Inflammatory macrophage (primary cell): ENCODE results near the gene SAP25.
"Not testable (repeated sequence)": the region's sequence is repeated elsewhere in the genome, so short reads cannot be mapped to it uniquely, and the experiment has no call there.

Source experiments
- DNase-seq, 2 donors: peaks; one replicate each; pipeline ENCODE4 v3.0.0-alpha.2; 2020 to 2022

Gene SAP25

DNA sequence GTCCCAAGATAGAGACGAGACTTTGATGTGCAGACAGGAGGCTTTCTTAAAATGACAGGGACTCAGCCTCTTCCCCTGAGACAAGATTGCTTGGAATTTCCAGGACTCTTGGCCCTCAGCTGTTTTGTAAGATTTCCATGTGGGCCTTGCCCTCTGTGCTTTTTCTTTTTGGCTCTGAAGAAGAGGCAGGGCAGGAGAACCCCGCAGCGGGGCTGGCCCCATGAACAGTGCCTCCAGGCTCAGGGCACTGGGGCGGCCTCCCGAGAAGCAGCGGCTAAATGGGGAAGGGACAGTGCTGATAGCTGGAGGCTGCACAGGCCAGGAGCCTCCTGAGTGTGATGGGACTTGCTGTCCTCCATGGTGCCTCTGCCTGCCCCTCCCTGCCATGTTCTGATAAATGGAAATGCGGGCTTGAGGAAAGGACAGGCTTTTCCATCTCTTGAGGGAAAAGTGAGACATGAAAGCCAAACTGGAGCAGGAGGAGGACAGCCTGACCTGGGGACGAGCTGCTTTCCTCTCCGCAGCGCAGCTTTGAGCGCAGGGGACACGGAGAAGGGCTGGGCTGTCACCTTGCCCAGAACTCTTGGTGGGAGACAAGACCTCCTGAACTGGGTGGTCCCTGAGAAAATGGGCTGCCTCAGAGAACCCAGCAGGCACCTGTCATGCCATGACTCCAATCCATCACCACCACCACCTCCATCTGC lies 12.1 kb downstream of the SAP25 start:
- DNase-seq = no peak

DNA sequence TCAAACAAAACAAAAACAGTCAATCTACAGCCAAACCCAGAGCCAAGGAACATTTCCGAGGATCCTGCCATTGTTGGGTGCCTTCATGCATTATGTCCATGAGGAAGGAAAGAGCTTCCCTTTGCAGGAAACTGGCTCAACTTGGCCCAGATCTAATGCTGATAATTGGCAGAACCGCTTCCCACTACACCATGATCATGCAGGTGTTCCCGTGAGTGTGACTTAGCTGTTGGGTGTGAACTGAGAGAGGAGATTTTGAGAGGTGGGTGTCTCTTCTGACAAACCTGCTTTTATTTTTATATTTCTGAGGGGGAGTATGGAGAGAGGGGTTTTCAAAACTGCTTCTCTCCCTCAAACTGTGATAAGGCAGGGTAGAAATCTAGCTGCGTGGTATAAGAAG lies 14.6 kb downstream of the SAP25 start:
- DNase-seq = no peak

DNA sequence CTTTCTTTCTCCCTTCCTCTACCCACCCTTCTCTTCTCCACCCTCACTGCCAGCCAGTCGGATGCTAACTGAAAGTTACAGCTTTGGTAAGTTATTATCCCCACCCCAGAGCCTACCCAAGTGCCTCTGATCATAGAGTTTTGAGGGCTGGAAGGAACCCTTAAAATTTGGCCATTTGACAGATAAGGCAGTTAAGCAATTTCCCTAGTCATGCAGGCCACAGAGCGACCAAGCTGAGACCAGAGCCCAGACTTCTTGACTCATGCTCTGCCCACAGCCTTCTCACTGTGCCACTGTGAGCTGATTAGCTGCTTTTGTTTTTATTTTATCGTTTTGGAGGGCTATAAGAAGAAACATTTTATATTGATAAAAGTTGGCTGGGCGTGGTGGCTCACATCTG lies 17.2 kb downstream of the SAP25 start:
- DNase-seq = peak; percentile 62 to 84

DNA sequence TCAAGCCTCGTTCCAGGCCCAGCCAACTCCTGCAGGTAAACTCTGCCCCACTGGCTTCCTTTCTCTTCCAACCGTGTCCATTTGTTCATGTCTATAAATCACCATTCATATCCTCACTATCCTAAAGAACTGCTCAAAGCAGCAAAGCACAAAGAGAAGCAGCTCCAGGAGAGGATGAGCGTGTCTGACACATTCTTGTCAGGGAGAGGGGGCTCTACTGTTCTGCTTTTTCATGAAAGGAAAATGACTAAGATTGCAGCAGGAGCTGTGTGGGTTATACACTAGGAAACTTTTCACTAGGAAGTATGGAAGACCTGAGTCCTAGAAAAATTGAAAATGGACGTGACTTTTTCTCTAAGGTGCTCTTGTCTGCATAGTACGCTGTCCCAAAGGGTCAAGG lies 18.0 kb downstream of the SAP25 start:
- DNase-seq = peak in 1 of 2 donors; percentile 39

DNA sequence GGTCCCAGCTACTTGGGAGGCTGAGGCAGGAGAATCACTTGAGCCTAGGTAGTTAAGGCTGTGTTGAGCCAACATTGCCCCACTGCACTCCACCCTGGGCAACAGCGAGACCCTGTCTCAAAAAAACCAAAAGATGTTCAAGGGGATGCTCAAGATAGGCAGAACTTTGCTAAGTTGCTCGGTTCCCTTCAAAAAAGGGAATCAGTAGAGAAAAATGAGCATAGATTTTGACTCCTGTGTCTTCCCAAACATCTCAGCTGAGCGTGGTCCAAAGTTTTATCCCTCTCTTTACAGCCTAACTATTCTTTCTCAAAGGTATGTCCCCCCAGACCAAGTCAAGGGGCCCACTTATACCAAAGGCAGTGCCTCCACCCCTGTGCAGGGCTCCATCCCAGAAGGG lies 20.7 kb downstream of the SAP25 start:
- DNase-seq = no peak

DNA sequence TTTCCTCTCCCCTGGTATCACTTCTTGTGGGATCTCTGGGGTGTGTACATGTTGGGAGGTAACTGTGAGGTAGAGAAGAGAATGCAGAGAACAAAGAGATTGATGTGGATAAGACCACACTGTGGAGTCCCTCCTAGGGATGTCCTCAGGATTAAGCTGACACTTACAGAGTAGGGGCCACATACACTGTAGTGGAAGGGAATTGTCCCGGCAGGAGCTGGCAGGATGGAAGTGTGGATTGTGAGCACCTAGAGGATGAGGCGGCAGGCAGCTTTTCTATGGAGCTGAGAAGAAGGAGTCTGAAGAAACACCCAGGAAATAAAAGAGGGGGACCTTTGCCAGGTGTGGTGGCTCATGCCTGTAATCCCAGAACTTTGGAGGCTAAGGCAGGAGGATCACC lies 21.2 kb downstream of the SAP25 start:
- no peak for DNase-seq

DNA sequence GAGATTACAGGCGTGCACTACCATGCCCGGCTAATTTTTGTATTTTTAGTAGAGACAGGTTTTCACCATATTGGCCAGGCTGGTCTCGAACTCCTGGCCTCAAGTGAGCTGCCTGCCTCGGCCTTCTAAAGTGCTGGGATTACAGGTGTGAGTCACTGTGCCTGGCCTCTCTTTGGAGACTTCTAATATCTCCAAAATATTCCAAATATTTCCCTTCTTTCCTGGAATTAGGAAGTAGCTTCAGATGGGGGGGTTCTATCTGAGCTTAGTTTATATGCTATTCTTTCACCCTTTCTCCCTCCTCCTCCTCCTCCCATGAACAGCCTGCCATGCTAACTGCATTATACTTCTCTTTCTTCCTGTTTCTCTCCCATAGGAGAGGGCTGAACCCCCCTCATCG lies 25.3 kb downstream of the SAP25 start:
- DNase-seq = not testable (repeated sequence)

DNA sequence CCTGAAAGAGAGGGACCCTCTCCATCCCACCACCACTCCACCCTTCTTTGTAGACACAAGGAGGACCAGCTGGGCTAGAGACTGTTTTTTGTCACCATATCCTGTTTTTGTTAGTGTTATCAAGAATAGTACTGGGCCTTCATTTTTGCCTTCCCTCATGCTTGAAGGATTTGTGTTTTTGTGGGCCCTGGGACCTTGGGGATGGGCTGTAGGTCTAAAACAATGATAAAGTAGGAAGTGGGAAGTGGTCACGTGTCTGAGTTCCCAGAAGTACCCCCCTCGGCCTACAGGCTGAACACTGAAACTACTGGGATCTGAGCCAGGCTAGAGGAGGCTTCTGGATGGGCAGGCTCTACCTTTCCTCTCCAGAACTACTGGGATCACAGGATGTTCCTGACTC lies 25.8 kb downstream of the SAP25 start:
- peak in 1 of 2 donors; percentile 19 for DNase-seq

DNA sequence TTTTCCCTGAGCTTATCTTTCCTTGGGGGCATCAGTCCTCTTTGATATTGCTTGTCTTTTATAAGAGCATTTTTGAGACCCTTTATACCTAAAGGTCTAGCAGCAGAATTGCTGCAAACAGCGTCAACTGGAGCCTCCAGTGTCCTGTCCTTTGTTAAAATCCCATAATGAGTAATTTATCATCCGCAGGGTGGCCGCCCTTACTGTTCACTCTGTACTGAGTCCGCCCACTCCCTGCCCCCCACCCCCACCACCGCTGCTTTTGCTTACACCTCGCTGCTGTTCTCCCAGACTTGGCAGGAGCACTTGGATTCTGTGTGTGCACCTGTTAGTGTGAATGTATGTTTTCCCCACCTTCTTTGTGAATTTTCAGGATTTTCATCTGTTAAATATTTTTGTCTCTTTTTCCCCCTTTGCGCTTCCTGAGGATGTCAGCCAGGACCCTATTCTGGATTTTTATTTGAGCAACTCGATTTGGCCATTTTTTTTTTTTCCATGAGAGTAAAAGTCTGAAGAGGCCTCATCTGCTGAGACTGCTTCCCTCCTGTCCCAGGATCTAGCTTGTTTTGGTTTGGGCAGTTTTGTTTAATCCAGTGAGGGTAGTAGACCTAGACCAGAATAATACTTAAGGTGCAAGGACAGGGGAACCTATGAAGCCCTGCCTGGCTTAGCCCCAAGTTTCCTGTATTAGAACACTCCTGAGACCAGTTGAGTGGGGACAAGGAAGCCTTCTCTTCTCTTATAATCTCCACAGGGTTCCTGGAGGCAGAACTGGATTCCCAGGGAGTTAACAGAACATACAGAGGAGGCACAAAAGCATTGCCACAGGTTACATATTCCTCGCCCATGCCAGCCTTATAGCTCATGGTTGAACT lies 26.5 kb downstream of the SAP25 start:
- DNase-seq = no peak

DNA sequence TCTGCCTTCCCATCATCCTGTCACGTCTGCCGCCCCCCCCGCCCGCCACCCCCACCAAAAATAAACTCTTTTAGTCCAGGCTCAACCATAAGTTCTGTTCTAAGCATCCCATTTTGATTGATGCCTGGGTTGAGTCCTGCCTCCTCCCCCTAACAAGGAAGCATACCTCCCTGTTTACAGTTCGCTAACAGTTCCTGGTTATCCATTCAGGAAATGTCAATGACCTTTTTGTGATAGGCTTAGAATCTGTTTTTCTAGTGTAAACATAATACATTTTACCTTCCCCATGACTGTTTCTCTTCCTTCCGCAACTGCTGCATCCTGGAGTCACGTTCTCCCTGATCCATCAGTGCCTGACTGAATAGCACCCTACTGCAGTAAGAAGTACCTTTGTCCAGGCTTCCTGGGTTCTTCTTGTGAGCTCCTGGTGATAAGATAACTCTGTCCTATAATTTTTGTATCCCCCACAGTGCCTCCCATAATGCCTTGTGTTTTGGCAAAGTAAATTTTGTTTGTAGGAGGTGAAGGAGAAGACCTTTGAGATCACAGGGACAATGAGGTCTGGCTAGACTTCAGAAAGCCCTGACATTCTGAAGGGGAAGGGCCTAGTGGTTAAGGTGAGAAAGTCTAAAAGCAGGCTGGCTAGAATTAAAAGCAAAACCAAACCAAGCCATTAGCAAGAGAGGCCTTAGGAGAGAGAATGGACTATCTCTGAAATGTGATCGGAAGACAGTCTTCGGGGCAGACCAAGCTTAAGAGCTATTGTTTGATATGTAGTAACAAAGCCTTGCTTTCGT lies 27.4 kb downstream of the SAP25 start:
- no peak for DNase-seq

DNA sequence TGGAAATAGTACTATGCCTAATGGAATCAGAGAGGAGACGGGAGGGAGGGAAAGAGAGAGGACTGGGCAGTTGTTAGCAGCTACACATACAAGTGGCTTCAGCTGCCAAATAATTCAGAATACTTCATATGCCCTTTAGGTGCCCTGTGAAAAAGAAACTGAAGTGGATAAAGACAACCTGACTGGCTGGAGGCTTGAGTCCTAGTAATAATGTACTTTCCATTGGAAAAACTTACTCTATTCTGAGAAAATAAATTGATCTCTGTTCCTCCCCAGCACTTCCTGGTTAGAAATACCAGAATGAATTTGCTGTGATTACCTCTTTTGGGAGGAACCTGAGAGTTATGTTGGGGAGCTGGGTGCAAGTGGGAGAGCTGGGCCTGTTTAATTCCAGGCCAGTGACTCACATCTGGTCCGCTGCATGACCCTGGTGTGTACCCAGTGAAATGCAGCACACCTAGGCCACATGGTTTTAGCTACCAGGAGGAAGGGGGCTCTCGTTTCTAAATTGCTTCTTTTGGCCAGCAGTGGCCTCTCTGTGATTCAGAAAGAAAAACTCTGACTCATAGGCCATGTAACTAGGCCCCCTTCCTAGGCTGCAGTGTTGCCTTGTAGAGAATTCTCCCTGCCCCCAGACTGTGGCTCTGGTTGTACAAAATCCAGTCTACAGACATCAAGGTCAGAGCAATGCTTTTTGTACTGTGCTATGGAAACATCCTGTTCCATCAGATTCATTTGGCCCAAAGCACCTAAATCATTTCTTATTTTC lies 28.2 kb downstream of the SAP25 start:
- peak in 1 of 2 donors; percentile 3 for DNase-seq

DNA sequence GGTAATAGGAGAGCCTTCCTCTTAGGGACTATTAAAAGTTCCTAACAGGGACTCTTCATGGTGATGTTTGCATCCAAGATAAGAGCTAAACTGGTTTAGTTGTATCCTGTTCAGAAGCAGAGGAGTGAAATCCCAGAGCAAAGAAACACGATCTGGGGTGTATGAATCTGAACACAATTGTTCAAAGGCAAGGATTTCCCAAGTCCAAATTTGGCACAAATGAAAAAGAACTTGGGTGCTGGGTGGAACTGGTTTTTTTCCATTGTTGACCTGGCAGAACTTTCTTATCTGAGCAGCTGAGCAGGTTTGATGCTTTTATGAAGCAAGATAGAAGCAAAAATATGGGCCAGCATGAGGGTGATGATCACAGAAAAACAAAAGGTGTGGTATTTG lies 28.7 kb downstream of the SAP25 start:
- no peak for DNase-seq

DNA sequence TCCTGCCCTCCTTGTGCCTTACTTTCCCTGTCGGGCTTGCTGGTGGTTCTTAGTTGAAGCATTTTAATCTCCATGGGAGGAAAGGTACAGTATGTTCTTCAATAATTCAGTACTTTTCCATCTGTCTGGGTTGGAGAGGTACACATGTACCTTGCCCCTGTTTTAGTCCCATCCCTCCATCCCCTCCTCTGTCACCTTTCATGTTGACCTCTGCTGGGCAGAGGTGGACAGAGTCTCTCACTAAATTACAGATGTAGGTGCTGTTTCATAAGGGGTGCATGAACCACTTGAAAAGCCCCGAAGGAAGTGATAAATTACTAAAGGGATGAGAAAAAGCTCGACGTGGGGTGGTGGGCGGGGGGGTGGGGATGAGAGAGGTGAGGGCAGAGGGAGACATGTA lies 29.3 kb downstream of the SAP25 start:
- DNase-seq = no peak

DNA sequence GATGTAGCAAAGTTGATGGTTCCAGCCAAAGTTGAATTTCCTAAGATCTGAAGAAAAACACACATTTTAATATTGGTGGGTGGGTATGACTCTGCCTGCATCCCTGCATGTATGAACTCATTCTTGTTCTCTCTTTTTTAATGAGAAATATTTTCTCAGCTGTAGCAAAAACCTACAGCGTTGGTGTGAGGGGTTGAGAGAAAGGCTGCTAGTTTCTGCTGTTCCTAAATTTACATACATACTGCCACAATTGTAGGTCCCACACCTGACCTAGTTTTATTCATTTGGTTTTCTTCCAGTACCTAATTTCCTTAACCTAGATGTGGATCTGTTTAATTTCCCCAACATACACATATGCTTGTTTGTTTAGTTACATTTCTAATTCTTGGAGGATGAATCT lies 30.1 kb downstream of the SAP25 start:
- no peak for DNase-seq

DNA sequence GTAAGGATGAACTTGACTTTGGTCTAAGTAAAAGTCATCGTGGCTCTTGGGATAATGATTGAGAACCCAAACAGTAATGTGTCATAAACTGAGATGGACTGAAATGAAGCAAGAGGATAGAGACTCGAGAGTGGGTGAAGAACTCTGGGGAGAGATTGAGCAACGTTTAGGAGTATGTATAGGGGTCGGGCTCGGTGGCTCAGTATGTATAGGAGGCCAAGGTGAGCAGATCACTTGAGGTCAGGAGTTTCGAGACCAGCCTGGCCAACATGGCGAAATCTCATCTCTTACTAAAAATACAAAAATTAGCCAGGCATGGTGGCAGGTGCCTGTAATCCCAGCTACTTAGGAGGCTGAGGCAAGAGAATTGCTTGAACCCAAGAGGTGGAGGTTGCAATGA lies 32.4 kb downstream of the SAP25 start:
- DNase-seq = peak; percentile 18 to 24

DNA sequence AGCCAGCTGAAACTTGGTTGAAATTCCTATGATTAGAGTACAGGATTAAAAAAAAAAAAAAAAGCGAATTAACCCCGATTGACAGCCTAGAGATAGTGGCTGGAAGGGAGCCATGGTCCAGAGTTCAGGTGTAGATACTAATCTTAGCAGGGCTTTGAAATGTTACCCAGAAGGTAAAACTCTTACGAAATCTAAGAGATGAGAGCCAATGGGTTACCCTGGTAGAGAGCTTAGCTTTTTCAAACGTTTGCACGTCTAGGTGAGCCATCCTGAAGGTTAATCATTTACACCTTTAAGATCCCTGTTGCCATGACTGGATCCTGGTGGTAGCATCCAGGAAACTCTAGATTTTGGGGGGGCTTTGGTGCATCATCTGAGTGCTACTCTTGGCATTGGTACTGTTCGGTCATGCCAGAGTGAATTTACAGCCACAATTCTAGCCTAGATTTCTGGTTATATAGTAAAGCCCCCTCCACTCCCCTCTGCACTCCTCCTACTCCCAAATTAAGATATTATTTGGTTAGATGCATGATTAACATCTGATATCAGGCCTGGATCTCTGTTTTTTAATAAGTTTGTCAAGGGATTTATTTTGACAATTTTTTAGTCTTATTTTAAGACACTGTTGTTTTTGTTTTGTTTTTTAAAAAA lies 33.5 kb downstream of the SAP25 start:
- no peak for DNase-seq

DNA sequence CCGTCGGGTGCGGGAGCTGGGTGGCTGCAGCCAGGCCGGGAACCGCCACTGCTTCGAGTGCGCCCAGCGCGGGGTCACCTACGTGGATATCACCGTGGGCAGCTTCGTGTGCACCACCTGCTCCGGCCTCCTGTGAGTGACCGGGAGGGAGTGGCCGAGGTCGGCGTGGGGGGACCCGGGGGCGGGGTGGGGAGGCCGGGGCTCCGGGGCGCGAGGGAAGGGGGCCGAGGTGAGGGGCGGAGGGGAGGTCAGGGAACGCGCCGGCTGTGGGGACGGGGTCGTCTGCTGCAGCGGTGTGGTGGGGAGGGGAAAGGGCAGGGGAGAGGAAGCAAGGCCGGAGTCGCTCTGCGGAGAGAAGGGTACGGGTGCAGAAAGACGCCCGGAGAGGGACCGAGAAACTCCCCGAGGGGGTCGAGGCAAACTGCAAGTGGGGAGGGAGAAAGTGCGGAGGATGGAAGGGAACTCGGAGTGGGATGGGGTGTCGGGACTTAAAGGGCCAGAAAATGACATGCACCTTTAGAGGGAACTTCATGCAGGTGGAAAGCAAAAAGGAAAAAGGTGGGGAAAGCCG lies 34.2 kb downstream of the SAP25 start:
- DNase-seq = no peak

DNA sequence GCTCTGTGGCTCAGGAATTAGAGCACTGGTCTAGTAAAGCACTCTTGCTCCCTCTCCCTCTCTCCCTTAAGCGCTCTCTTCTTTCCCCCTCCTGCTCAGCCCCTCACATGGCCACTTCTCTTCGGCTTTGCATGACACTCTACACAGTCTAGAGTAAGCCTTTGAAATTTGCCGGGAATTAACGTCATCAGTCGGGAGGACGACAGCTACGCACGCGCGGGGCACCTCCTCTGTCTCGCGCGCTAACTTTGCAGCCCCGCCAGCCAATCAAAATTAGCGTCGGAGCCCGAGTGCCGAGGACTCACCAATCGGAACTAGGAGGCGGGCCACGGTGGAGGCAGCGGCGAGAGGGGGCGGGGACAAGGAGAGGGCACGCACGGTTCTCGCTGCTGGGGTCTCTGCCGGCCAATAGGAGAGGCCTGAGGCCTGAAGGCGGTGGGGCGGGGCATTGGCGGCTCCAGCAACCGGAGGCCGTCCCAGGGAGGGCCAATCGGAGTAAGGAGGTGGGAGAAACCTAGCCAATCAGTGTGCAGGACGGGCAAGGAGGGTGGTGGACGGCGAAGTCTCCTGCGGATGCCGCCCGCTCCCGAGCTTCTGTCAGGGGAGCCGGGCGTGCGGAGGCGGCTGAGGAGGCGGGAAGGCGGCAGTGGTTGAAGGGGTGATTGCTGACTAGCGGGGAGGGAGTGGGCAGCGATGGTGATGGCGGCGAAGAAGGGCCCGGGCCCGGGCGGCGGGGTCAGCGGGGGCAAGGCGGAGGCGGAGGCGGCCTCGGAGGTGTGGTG lies 34.9 kb downstream of the SAP25 start, which contains the start of gene AGFG2:
AGFG2 (plus strand) TSS at position 550 of the 782 bp plus-strand sequence; CDS start at position 694, 144 bp downstream.
- peak; percentile 100 for DNase-seq

DNA sequence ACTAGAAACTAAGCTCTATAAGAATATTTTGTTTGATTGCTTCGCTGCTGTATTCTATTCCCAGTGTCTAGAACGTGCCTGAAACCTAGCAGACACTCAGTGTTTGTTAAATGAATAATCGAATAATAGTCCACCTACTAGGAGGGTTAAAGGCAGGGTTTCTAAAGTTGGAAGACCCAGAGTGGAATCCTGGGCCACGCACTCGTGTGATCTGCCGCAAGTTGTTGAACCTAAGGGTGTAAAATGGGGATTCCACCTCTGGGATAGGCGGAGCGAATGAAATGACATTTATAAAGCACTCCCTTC lies 35.4 kb downstream of the SAP25 start:
- DNase-seq = no peak

DNA sequence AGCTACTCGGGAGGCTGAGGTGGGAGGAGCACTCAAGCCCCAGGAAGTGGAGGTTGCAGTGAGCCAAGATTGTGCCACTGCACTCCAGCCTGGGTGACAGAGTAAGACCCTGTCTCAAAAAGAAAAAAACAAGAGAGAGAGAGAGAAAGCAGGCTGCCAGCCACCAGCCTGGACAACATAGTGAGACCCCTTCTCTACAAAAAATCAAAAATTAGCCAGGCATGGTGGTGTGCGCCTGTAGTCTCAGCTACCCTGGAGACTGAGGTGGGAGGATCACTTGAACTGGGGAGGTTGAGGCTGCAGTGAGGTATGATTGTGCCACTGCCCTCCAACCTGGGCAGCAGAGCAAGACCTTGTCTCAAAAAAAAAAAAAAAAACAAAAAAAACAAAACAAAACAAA lies 37.0 kb downstream of the SAP25 start:
- not testable (repeated sequence) for DNase-seq

DNA sequence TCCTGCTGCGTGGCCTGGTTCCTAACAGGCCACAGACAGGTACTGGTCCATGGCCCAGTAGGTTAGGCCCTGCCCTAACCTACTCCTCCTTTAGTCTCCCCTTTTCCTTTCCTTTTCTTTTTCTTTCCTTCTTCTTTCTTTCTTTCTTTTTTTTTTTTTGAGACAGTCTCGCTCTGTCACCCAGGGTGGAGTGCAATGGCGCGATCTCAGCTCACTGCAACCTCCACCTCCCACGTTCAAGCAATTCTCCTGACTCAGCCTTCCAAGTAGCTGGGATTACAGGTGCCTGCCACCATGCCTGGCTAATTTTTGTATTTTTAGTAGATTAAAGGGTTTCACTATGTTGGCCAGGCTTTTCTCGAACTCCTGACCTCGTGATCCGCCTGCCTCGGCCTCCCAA lies 37.7 kb downstream of the SAP25 start:
- DNase-seq = not testable (repeated sequence)
